ENCODE measurements around the gene ADGB.

The ADGB gene

GRCh38 chr6:146592451-146592850, 6.3 kb upstream of the ADGB start:
- no peak overlapping the region for H3K4me3 ChIP-seq (ENCODE audit: control insufficient read depth, low read depth, low read length)
- TF ChIP-seq CTCF (IDR thresholded peaks at IDR 0.05; ENCODE audit: control insufficient read depth, insufficient read depth, low read depth, low read length, missing control alignments) = no peak
- no peak for DNase-seq (ENCODE audit: low read depth)

GRCh38 chr6:146593986-146594385, 4.8 kb upstream of the ADGB start:
- TF ChIP-seq CTCF (IDR thresholded peaks at IDR 0.05; ENCODE audit: control insufficient read depth, insufficient read depth, low read depth, low read length, missing control alignments) = no peak
- no peak for DNase-seq (ENCODE audit: low read depth)
- H3K4me3 ChIP-seq (ENCODE audit: control insufficient read depth, low read depth, low read length) = no peak overlapping the region

DNA sequence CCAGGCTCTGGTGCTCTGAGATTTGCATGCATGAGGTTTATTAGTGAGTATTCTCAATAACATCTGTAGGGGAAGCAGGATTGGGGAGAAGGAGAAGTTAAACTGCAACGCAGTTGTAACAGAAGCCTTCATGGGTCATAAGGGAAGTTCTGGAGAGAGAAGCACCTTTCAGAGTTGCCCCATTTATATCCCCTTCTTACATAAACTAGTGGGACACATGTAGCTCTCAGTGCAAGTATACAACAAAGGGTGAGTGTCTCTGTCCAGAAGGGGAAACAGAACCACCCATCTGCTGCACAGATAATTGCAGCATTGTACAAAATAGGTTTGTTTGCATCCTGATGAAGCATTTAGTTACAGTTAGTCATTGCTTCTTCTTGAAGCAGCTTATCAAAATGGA, 4.3 kb upstream of the ADGB start:
- DNase-seq (ENCODE audit: low read depth) = no peak
- H3K4me3 ChIP-seq (ENCODE audit: control insufficient read depth, low read depth, low read length) = no peak overlapping the region
- TF ChIP-seq CTCF (IDR thresholded peaks at IDR 0.05; ENCODE audit: control insufficient read depth, insufficient read depth, low read depth, low read length, missing control alignments) = no peak

DNA sequence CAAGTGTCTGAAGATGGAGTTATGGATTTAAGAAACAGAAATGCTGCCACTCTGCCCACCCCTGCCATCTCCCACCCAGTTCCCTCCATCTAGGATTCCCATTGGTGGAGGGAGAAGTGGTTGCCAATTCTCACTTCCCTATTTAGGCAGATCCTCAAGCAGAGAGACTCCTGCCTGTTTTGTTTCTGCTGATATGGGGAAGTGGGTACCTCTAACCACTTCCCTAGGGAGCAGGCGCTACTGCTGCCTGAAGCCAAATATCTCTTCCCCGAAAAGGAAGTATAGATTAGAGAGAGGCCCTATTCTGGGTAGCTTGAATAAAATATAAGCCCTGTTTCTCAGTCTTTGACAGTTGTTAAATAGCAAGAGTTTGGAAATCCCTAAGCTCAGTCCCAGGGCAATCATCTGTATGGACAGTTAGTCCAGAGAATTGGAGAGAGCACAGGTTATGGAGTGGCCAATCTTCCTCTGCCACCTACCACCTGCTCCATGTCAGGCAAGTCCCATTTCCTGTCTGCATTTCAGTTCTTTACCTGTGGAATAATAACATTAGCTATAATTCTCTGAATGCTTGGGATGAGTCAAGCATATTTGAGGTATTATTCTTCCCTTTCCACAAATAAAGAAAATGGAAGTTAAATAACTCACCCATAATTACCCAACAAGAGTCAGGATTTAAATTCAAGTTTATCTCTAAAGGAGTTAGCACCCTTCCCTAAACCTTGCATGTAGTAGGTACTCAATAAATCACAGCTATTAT, 2.6 kb upstream of the ADGB start:
- H3K4me3 ChIP-seq (ENCODE audit: control insufficient read depth, low read depth, low read length) = no peak overlapping the region
- no peak for DNase-seq (ENCODE audit: low read depth)
- no peak for TF ChIP-seq CTCF (IDR thresholded peaks at IDR 0.05; ENCODE audit: control insufficient read depth, insufficient read depth, low read depth, low read length, missing control alignments)

- TF ChIP-seq CTCF (IDR thresholded peaks at IDR 0.05; ENCODE audit: control insufficient read depth, insufficient read depth, low read depth, low read length, missing control alignments) = no peak
- H3K4me3 ChIP-seq (ENCODE audit: control insufficient read depth, low read depth, low read length) = no peak overlapping the region
- DNase-seq (ENCODE audit: low read depth) = no peak
Observed at GRCh38 chr6:146601352-146601751, 2.6 kb downstream of the ADGB start.

DNA sequence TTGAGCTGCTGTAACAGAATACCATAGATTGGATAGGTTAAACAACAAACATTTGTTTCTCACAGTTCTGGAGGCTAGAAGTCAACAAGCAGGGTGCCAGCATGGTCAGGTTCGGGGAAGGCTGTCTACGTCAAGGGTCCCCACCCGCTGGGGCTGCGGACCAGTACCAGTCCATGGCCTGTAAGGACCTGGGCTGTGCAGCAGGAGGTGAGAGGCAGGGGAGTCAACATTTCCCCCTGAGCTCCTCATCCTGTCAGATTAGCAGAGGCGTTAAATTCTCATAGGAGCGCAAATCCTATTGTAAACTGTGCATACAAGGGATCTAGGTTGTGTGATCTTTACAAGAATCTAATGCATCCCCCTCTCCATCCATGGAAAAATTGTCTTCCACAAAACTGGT, 3.8 kb downstream of the ADGB start:
- no peak for TF ChIP-seq CTCF (IDR thresholded peaks at IDR 0.05; ENCODE audit: control insufficient read depth, insufficient read depth, low read depth, low read length, missing control alignments)
- DNase-seq (ENCODE audit: low read depth) = no peak
- no peak overlapping the region for H3K4me3 ChIP-seq (ENCODE audit: control insufficient read depth, low read depth, low read length)

Measured in AG09309 (cell line).